ACC112 (cell line): ENCODE measurements around the gene TMEM107.

Experiments used
- H2AFZ ChIP-seq: fragments of 200-600 bp; sonication (generic); one replicate; pipeline ENCODE4 v1.6.0; 2017; ENCODE audit warnings: antibody characterized with exemption, low read length; ENCODE audit not compliant: unreplicated experiment
- H3K27ac ChIP-seq: fragments of 200-600 bp; sonication (generic); 2 replicates; pipeline ENCODE4 v1.5.1; 2014; ENCODE audit warnings: low read depth, mild to moderate bottlenecking, antibody characterized with exemption, low read length, moderate library complexity
- H3K27me3 ChIP-seq: fragments of 200-600 bp; sonication (generic); 2 replicates; pipeline ENCODE4 v1.6.1; 2014; ENCODE audit warnings: mild to moderate bottlenecking, antibody characterized with exemption, low read length, moderate library complexity, mixed read lengths; ENCODE audit not compliant: insufficient read depth
- H3K36me3 ChIP-seq: fragments of 200-600 bp; sonication (generic); 2 replicates; pipeline ENCODE4 v1.6.1; 2016; ENCODE audit warnings: mild to moderate bottlenecking, antibody characterized with exemption, low read length, moderate library complexity, mixed read lengths; ENCODE audit not compliant: insufficient read depth
- H3K4me1 ChIP-seq: fragments of 200-600 bp; sonication (generic); one replicate; pipeline ENCODE4 v1.6.1; 2016; ENCODE audit warnings: low read length, mixed read lengths; ENCODE audit not compliant: insufficient read depth, unreplicated experiment, control insufficient read depth
- H3K4me3 ChIP-seq: fragments of 200-600 bp; sonication (generic); 2 replicates; pipeline ENCODE4 v1.5.1; 2014; ENCODE audit warnings: mild to moderate bottlenecking, low read depth, low read length
- H3K79me2 ChIP-seq: fragments of 200-600 bp; sonication (generic); one replicate; pipeline ENCODE4 v1.6.0; 2016; ENCODE audit warnings: low read length; ENCODE audit not compliant: control insufficient read depth, unreplicated experiment, insufficient read depth

Gene TMEM107

DNA sequence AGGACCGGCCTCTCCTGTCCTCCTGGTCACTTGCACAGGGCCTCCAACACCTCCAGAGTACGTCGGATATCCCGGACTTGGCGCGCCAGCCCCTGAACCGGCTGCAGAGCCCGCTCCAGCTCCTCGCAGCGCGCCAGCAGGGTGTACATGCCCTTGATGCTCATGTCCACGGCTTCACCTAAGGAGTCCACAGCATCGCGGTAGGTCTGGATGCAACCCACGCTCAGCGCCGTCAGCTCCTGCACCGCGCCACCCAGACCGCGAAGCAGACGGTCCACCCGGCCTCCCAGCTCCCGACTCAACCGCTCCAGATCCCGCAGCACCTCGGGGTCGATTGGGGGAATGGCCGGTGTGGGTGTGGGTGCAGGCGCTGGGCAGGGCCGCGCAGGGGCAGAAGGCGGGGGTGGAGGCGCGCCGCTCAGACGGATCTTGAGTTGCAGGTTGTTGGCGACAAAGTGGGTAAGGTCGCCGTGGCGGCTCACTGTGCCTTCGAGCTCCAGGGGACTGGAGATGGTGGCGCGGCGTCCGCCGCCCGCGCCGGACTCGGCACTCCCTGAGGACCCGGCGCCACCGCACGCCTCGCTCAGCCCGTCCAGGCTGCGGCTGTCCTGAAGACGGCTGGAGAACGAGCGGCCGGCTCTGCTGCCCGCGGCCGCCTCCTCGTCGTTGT is 13.0 kb upstream of the TMEM107 start:
- Histone ChIP-seq H3K27ac (peak overlapping the region; percentile 64; the same call in 1 of the 2 replicates), H3K4me3 (peak overlapping the region; percentile 78), H3K27me3 (no peaks in the 10 kb centered on the region), H3K4me1 (peaks cover 20% of the 10 kb centered on the region), H2AFZ (peak overlapping the region; percentile 57), H3K79me2 (peaks cover 9% of the 10 kb centered on the region), H3K36me3 (no peaks in the 10 kb centered on the region)

DNA sequence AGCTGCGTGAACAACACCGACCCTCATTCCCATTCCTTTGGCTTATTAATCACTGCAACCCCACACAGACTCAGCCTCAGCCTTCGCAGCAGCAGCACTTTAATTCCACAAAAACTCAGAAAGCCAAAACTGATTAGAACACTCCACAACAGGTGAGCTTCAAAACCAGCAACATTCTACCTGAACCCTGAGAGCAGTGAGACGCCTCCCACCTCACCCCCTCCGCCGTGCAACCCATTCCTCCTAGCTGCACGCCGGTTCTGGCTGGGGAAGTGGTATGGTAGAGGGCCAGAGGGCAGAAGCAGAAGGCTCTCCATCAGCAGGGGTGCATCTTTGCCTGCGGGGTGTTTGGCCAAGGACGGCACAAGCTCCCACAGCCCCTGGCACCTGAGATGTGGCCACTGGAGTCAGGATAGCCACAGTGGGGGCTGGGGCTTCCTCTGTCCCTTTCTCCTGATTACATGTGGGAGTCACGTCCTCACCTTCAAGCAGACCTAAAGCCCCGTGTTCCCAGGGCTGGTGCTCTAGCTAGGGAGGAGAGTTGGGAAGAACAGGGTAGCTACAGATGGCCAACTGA is 12.2 kb upstream of the TMEM107 start:
- Histone ChIP-seq H3K27ac (peak overlapping the region; percentile 63), H3K27me3 (no peaks in the 10 kb centered on the region), H3K79me2 (peaks cover 9% of the 10 kb centered on the region), H3K4me3 (peak overlapping the region; percentile 78), H3K4me1 (peaks cover 20% of the 10 kb centered on the region), H3K36me3 (no peaks in the 10 kb centered on the region), H2AFZ (no peak overlapping the region)

GRCh38 chr17:8187517-8188262 is 11.5 kb upstream of the TMEM107 start:
- H3K27me3 ChIP-seq, result no peaks in the 10 kb centered on the region
- H3K27ac ChIP-seq, result peak overlapping the region; percentile 83
- H3K79me2 ChIP-seq, result peaks cover 9% of the 10 kb centered on the region
- H3K4me1 ChIP-seq, result peaks cover 20% of the 10 kb centered on the region
- H3K36me3 ChIP-seq, result no peaks in the 10 kb centered on the region
- peak overlapping the region; percentile 90 for H3K4me3 ChIP-seq
- H2AFZ ChIP-seq, result no peak overlapping the region

- peak overlapping the region; percentile 90 for H3K4me3 ChIP-seq
- H3K4me1 ChIP-seq, result peaks cover 20% of the 10 kb centered on the region
- H3K27ac ChIP-seq, result peak overlapping the region; percentile 83
- H2AFZ ChIP-seq, result peak overlapping the region; percentile 71
- no peaks in the 10 kb centered on the region for H3K36me3 ChIP-seq
- H3K79me2 ChIP-seq, result peaks cover 9% of the 10 kb centered on the region
- no peaks in the 10 kb centered on the region for H3K27me3 ChIP-seq
Measured at GRCh38 chr17:8186787-8187516, 10.8 kb upstream of the TMEM107 start.

- Histone ChIP-seq H3K79me2 (peaks cover 9% of the 10 kb centered on the region), H3K36me3 (no peaks in the 10 kb centered on the region), H3K4me1 (peaks cover 20% of the 10 kb centered on the region), H3K4me3 (peak overlapping the region; percentile 90), H2AFZ (peak overlapping the region; percentile 71), H3K27me3 (no peaks in the 10 kb centered on the region), H3K27ac (peak overlapping the region; percentile 83)
Measured at GRCh38 chr17:8186446-8186786, 10.2 kb upstream of the TMEM107 start.

DNA sequence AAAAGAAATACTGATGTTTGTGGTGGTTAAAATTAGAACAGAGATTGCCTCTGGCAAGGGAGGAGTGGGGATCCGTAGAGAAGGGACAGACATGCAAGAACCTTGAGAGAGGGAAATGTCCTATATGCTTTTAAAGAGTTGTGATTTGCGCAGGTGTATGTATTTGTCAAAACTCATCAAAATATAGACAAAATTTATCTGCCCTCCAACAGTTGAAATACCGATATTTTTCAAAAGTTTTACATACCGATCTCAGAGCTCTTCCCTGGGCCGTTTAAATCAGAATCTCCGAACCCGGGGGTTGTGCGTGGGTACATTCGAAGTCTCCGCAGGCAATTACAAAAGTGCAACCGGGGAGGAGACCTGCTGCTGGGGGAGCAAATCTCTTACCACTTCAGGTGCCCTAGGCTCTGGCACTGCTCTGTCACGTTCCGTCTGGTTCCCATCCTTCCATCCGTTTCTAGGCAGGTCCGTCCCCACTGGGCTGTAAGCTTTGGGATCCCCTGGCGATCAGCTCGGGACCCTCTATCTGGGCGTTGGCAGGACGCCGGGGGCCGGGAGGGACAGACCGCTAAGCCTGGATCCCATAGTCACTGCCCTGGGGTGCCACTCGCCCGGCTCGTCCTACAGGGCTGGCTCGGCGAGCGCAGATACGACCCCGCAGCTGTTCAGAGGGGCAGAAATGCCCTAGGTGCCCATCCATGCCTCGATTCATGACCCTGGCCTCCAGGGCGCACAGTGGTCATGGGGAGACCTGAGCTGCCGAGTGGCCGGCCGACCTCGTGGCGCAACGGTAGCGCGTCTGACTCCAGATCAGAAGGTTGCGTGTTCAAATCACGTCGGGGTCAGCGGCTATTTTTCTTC is 9.6 kb upstream of the TMEM107 start:
- H3K4me1 ChIP-seq, result peaks cover 19% of the 10 kb centered on the region
- H3K36me3 ChIP-seq, result no peaks in the 10 kb centered on the region
- H3K27me3 ChIP-seq, result no peaks in the 10 kb centered on the region
- H3K27ac ChIP-seq, result peak overlapping the region; percentile 83
- H3K4me3 ChIP-seq, result peak overlapping the region; percentile 90
- H2AFZ ChIP-seq, result peak overlapping the region; percentile 86
- H3K79me2 ChIP-seq, result peaks cover 9% of the 10 kb centered on the region

GRCh38 chr17:8176998-8177731 is 985 bp upstream of the TMEM107 start:
- peak overlapping the region; percentile 28; the same call in 1 of the 2 replicates for H3K27ac ChIP-seq
- H3K27me3 ChIP-seq, result no peaks in the 10 kb centered on the region
- H2AFZ ChIP-seq, result peak overlapping the region; percentile 99
- H3K4me1 ChIP-seq, result peaks cover 26% of the 10 kb centered on the region
- H3K36me3 ChIP-seq, result no peaks in the 10 kb centered on the region
- peaks cover 20% of the 10 kb centered on the region for H3K79me2 ChIP-seq
- H3K4me3 ChIP-seq, result peak overlapping the region; percentile 91

- Histone ChIP-seq H2AFZ (peak overlapping the region; percentile 99), H3K4me3 (peak overlapping the region; percentile 91), H3K36me3 (no peaks in the 10 kb centered on the region), H3K4me1 (peaks cover 26% of the 10 kb centered on the region), H3K79me2 (peaks cover 20% of the 10 kb centered on the region), H3K27ac (peak overlapping the region; percentile 61), H3K27me3 (no peaks in the 10 kb centered on the region)
Measured at GRCh38 chr17:8175795-8176196, 384 bp downstream of the TMEM107 start.

DNA sequence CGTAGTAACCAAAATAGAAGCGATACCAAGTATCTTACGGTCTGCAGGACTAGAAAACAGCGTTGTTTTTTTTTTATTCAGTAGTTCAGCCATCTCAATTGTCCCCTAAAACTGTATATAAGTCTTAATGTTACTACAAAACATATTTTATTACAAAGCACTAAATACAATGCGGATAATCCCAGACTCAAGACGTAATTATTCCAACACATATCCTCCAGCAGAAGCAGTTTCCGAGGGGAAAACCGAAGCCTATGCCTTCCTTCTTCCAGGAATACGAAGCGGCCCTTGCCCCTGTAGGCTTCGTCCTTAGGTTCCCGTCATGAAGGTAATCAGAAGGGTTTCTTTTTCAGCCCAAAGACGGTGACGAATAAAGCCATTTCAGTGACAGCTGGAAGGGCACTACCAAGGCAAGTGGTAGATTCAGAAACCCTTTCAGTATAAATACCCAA is 2.3 kb downstream of the TMEM107 start:
- Histone ChIP-seq H3K4me1 (peaks cover 26% of the 10 kb centered on the region), H3K79me2 (peaks cover 20% of the 10 kb centered on the region), H2AFZ (peak overlapping the region; percentile 94), H3K27me3 (no peaks in the 10 kb centered on the region), H3K36me3 (no peaks in the 10 kb centered on the region), H3K27ac (peak overlapping the region; percentile 94), H3K4me3 (peak overlapping the region; percentile 73)
